HepG2 (cell line): ENCODE measurements around the gene RRAD. TPM values are rescaled to one million over a fixed set of nuclear protein-coding genes. Genes with fewer than 3 reads are reported as not detected.

ENCODE experiments used
- FOXO1 ChIP-seq: sonication (generic); formaldehyde crosslinking; IDR thresholded peaks from 2 replicates; pipeline ENCODE4 v1.4.0; 2020; ENCODE audit warnings: missing genetic modification reagents
- HNRNPK ChIP-seq: fragments of 200-400 bp; formaldehyde crosslinking; IDR thresholded peaks from 2 replicates; pipeline ENCODE4 v1.6.1; 2018; ENCODE audit warnings: low read length, low read depth, moderate library complexity, mild to moderate bottlenecking; ENCODE audit not compliant: poor library complexity, severe bottlenecking
- KLF11 ChIP-seq: IDR thresholded peaks from 2 replicates; pipeline ENCODE4 v1.6.1; 2016; ENCODE audit warnings: missing compliant biosample characterization
- ONECUT2 ChIP-seq: sonication (generic); formaldehyde crosslinking; IDR thresholded peaks from 2 replicates; pipeline ENCODE4 v1.4.0; 2020; ENCODE audit warnings: missing genetic modification reagents
- SMC3 ChIP-seq: IDR thresholded peaks from 2 replicates; pipeline ENCODE4 v1.6.1; 2011; ENCODE audit warnings: low read length, improper control_type of control experiment
- ZBTB43 ChIP-seq: sonication (generic); formaldehyde crosslinking; conservative IDR thresholded peaks from 2 replicates; pipeline ENCODE4 v1.4.0; 2020; ENCODE audit warnings: missing genetic modification reagents
- ZNF180 ChIP-seq: sonication (generic); formaldehyde crosslinking; IDR thresholded peaks from 2 replicates; pipeline ENCODE4 v1.4.0; 2020; ENCODE audit warnings: low read depth, missing genetic modification reagents, borderline replicate concordance
- ZNF276 ChIP-seq: sonication (generic); formaldehyde crosslinking; IDR thresholded peaks from 2 replicates; pipeline ENCODE4 v1.4.0; 2020; ENCODE audit warnings: mild to moderate bottlenecking, low read depth, missing genetic modification reagents
- ZNF558 ChIP-seq: sonication (generic); formaldehyde crosslinking; IDR thresholded peaks from 2 replicates; pipeline ENCODE4 v1.9.0; 2022; ENCODE audit warnings: mild to moderate bottlenecking, missing genetic modification reagents, borderline replicate concordance
- ZNF563 ChIP-seq: sonication (generic); formaldehyde crosslinking; IDR thresholded peaks from 2 replicates; pipeline ENCODE4 v1.8.0; 2022; ENCODE audit warnings: mild to moderate bottlenecking, moderate library complexity, missing genetic modification reagents
- ZNF589 ChIP-seq: sonication (generic); formaldehyde crosslinking; conservative IDR thresholded peaks from 2 replicates; pipeline ENCODE4 v1.8.0; 2022; ENCODE audit warnings: mild to moderate bottlenecking, moderate library complexity, missing genetic modification reagents
- ZNF687 ChIP-seq: sonication (generic); formaldehyde crosslinking; IDR thresholded peaks from 2 replicates; pipeline ENCODE4 v1.5.1; 2020; ENCODE audit warnings: mild to moderate bottlenecking, missing genetic modification reagents, moderate library complexity
- ZNF766 ChIP-seq: sonication (generic); formaldehyde crosslinking; IDR thresholded peaks from 2 replicates; pipeline ENCODE4 v1.5.0; 2020; ENCODE audit warnings: missing genetic modification reagents, borderline replicate concordance
- polyA plus RNA-seq, 8 experiments: library from polyadenylated mRNA; depleted of rRNA in 3 of 8; stranded (reverse) in 7 of 8; unstranded in 1 of 8; fragments of >200 nt; fragmentation: Illumina TruSeq in 4 of 8; extraction: Trizol in 4 of 8; gene quantifications; 2 replicates each; pipeline versions ENCODE4 v1.2.1 to v1.2.3, GENCODE V29; 2011 to 2016; ENCODE audit warnings: low read depth in 4 of 8, missing spikeins in 1 of 8, mixed read lengths in 1 of 8; ENCODE audit not compliant: insufficient read depth in 1 of 8
- total RNA-seq, 5 experiments: library from RNA; depleted of rRNA; stranded (reverse); fragments of >200 nt; fragmentation: Illumina TruSeq; extraction: Trizol; gene quantifications; 2 replicates each; pipeline ENCODE4 v1.2.3, GENCODE V29; 2016; ENCODE audit warnings: low read depth in 1 of 5
- TF ChIP-seq, protein P1 (sequence below): sonication (generic); formaldehyde crosslinking; IDR thresholded peaks from 2 replicates; pipeline ENCODE4 v1.4.0; 2020; ENCODE audit warnings: missing genetic modification reagents
- TF ChIP-seq, protein P2 (sequence below): sonication (generic); formaldehyde crosslinking; IDR thresholded peaks from 2 replicates; pipeline ENCODE4 v1.4.0; 2020; ENCODE audit warnings: mild to moderate bottlenecking, missing genetic modification reagents
- TF ChIP-seq, protein P3 (sequence below): sonication (generic); formaldehyde crosslinking; conservative IDR thresholded peaks from 2 replicates; pipeline ENCODE4 v1.4.0; 2020; ENCODE audit warnings: missing genetic modification reagents

RRAD gene
- total and polyA plus RNA-seq, 2 of the 13 experiments (the other 11 are each of a cell fraction or from before 2014, with no cell fraction given) = 0.80 to 1.1 TPM

- TF ChIP-seq ZNF766 (CRISPR knock-in tag) = peak; percentile 60; the same call in 1 of the 2 replicates
- no peak for TF ChIP-seq ZNF180 (CRISPR knock-in tag)
- TF ChIP-seq SMC3 = no peak; the same call in 1 of the 2 replicates
- 0 out of 2 replicates have a peak, but pooled peaks have one; percentile 39 for TF ChIP-seq ZBTB43 (CRISPR knock-in tag)
- TF ChIP-seq KLF11 (CRISPR knock-in tag) = no peak
- TF ChIP-seq ZNF276 = no peak
- TF ChIP-seq, protein P1, sequence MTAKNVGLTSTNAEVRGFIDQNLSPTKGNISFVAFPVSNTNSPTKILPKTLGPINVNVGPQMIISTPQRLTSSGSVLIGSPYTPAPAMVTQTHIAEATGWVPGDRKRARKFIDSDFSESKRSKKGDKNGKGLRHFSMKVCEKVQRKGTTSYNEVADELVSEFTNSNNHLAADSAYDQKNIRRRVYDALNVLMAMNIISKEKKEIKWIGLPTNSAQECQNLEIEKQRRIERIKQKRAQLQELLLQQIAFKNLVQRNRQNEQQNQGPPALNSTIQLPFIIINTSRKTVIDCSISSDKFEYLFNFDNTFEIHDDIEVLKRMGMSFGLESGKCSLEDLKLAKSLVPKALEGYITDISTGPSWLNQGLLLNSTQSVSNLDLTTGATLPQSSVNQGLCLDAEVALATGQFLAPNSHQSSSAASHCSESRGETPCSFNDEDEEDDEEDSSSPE (CRISPR knock-in tag) = 0 out of 2 replicates have a peak, but pooled peaks have one; percentile 16
- peak; percentile 66 for TF ChIP-seq ZNF687
- no peak for TF ChIP-seq ZNF589 (CRISPR knock-in tag)
- TF ChIP-seq FOXO1 (CRISPR knock-in tag) = no peak
- TF ChIP-seq HNRNPK = no peak
- no peak for TF ChIP-seq ONECUT2 (CRISPR knock-in tag)
- TF ChIP-seq, protein P2, sequence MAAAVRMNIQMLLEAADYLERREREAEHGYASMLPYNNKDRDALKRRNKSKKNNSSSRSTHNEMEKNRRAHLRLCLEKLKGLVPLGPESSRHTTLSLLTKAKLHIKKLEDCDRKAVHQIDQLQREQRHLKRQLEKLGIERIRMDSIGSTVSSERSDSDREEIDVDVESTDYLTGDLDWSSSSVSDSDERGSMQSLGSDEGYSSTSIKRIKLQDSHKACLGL (CRISPR knock-in tag) = no peak; the same call in 1 of the 2 replicates
- TF ChIP-seq, protein P3, sequence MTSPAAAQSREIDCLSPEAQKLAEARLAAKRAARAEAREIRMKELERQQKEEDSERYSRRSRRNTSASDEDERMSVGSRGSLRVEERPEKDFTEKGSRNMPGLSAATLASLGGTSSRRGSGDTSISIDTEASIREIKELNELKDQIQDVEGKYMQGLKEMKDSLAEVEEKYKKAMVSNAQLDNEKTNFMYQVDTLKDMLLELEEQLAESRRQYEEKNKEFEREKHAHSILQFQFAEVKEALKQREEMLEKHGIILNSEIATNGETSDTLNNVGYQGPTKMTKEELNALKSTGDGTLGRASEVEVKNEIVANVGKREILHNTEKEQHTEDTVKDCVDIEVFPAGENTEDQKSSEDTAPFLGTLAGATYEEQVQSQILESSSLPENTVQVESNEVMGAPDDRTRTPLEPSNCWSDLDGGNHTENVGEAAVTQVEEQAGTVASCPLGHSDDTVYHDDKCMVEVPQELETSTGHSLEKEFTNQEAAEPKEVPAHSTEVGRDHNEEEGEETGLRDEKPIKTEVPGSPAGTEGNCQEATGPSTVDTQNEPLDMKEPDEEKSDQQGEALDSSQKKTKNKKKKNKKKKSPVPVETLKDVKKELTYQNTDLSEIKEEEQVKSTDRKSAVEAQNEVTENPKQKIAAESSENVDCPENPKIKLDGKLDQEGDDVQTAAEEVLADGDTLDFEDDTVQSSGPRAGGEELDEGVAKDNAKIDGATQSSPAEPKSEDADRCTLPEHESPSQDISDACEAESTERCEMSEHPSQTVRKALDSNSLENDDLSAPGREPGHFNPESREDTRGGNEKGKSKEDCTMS (CRISPR knock-in tag) = no peak
- no peak for TF ChIP-seq ZNF558 (CRISPR knock-in tag)
- TF ChIP-seq ZNF563 (CRISPR knock-in tag) = 0 out of 2 replicates have a peak, but pooled peaks have one; percentile 41
Observed at GRCh38 chr16:66924527-66925321, 611 bp downstream of the RRAD start (continued).
